Brain microvascular endothelial cell (primary cell): ENCODE results near the gene P2RY14.

Experiments used
- DNase-seq: peaks from one replicate; pipeline ENCODE4 v3.0.0-alpha.2; 2020
- H3K27ac ChIP-seq: fragments of 250-450 bp; sonication (Bioruptor Pico); 2 replicates; pipeline ENCODE4 v1.5.1; 2020; ENCODE audit warnings: mild to moderate bottlenecking, moderate library complexity
- H3K27me3 ChIP-seq: fragments of 250-450 bp; sonication (Bioruptor Pico); replicated peaks from 2 replicates; pipeline ENCODE4 v1.5.1; 2020; ENCODE audit warnings: mild to moderate bottlenecking
- H3K36me3 ChIP-seq: fragments of 250-450 bp; sonication (Bioruptor Pico); replicated peaks from 2 replicates; pipeline ENCODE4 v1.5.1; 2020; ENCODE audit warnings: mild to moderate bottlenecking
- H3K4me3 ChIP-seq: 2 replicates; pipeline ENCODE4 v1.5.1; 2011; ENCODE audit warnings: low read depth, mild to moderate bottlenecking, control low read depth, low read length, moderate library complexity
- CTCF ChIP-seq: IDR thresholded peaks from 2 replicates; pipeline ENCODE4 v1.5.1; 2011; ENCODE audit warnings: low read depth, mild to moderate bottlenecking, moderate library complexity, low read length, control low read depth, inconsistent platforms; ENCODE audit errors: missing control alignments
- in situ Hi-C: cut with HindIII; loops from 2 replicates; pipeline ENCODE4 v1.10.0; 2017; ENCODE audit warnings: low sequenced_read_pairs, low pct_ligation_motif_present

Gene P2RY14

GRCh38 chr3:151289445-151289844, 11.1 kb upstream of the P2RY14 start:
- no peak for TF ChIP-seq CTCF
- H3K4me3 ChIP-seq = no peak overlapping the region
- H3K27me3 ChIP-seq = no peaks in the 10 kb centered on the region
- H3K36me3 ChIP-seq = no peaks in the 10 kb centered on the region
- in situ Hi-C loops = no loop called here
- no peak overlapping the region for H3K27ac ChIP-seq
- no peak for DNase-seq

- TF ChIP-seq CTCF = no peak
- Histone ChIP-seq H3K27ac (no peak overlapping the region), H3K27me3 (no peaks in the 10 kb centered on the region), H3K4me3 (no peak overlapping the region), H3K36me3 (no peaks in the 10 kb centered on the region)
- in situ Hi-C loops = no loop called here
- DNase-seq = no peak
Observed at GRCh38 chr3:151285940-151286339, 7.6 kb upstream of the P2RY14 start.

DNA sequence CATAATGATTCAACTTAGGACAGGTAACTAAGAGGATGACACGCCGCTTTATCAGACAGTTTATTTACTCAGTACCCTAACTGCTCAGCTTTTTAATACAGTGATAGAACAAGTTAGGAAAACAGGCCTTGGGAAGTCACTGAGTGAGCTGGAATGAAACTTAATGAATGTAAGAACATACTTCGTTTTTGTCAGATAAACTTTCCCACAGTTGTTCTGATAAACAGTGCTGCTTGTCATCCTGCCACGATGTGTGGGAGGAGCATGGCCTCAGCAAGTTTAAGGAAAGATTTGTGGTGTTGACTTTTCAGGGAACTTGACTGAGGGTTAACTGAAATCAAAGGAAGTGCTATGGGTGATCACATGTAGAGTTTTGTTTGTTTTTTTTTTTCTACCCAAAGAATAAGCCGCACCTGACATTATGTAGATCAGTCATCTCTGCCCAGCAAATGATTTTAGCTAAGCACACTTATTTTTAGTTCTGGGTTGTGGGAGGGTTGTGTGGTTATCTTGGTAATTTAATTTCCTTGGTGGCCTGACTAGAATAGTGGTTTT, 5.6 kb upstream of the P2RY14 start:
- Histone ChIP-seq H3K27ac (peak overlapping the region; percentile 87), H3K36me3 (no peaks in the 10 kb centered on the region), H3K27me3 (no peaks in the 10 kb centered on the region), H3K4me3 (no peak overlapping the region)
- in situ Hi-C loops = no loop called here
- no peak for TF ChIP-seq CTCF
- peak; percentile 88 for DNase-seq

DNA sequence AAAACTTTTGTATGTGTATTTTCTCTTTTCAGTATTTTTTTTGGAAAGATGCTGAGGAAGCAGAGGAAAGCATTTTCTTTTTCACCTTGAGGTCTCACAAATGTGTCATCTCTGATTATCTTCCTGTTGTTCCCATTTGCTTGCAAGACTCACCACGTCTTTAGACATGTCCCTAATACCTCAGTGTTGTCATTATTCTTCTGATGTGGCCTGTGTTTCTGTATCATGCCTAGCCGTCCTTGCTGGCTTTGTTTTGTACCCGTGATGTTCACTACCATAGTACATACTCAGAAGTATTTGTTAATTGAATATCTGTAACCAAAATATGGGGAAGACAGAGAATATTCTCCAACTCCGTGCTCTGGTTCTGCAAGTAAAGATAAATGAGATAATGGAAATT, 5.0 kb upstream of the P2RY14 start:
- no peak for DNase-seq
- Histone ChIP-seq H3K4me3 (no peak overlapping the region), H3K27ac (peak overlapping the region; percentile 87), H3K36me3 (no peaks in the 10 kb centered on the region), H3K27me3 (no peaks in the 10 kb centered on the region)
- no peak for TF ChIP-seq CTCF
- in situ Hi-C loops = no loop called here

DNA sequence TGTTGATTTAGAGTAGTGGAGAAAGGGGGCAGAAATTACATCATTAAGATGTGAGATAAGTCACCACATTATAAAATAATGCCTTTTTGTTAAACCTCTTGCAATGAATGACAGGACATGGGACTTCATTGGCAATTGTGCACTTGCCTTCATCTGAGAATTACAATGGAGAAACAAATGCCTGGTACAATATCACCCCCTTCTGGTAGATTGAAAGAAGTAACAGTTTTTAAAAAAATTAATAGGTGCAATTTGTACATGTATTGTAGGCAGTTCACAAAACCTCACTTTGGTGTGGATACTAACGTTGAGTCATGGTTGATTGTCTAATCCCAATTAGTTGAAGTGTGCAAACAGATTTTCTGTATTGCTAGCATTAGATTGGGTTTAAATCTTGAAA, 4.6 kb upstream of the P2RY14 start:
- Histone ChIP-seq H3K36me3 (no peaks in the 10 kb centered on the region), H3K4me3 (no peak overlapping the region), H3K27ac (peak overlapping the region; percentile 95), H3K27me3 (no peaks in the 10 kb centered on the region)
- TF ChIP-seq CTCF = peak; percentile 46
- DNase-seq = peak; percentile 51
- in situ Hi-C loops = no loop called here

- H3K27ac ChIP-seq = peak overlapping the region; percentile 95
- peak; percentile 92 for DNase-seq
- in situ Hi-C loops = no loop called here
- no peaks in the 10 kb centered on the region for H3K27me3 ChIP-seq
- H3K4me3 ChIP-seq = no peak overlapping the region
- H3K36me3 ChIP-seq = no peaks in the 10 kb centered on the region
- TF ChIP-seq CTCF = no peak
Observed at GRCh38 chr3:151281671-151282324, 3.5 kb upstream of the P2RY14 start.
